HAP-1 (cell line): ENCODE results near the gene ZC3H13.

Experiments
- DNase-seq, 2 experiments: peaks; one replicate each; pipeline ENCODE4 v3.0.0-alpha.2; 2016 to 2020; ENCODE audit warnings: low spot score in 2 of 2
- H3K27me3 ChIP-seq: fragments of 250-450 bp; sonication (Bioruptor Pico); 2 replicates; pipeline ENCODE4 v1.5.1; 2020; ENCODE audit warnings: low read depth, mild to moderate bottlenecking, moderate library complexity
- H3K36me3 ChIP-seq: fragments of 250-450 bp; sonication (Bioruptor Pico); replicated peaks from 2 replicates; pipeline ENCODE4 v1.5.1; 2020; ENCODE audit warnings: mild to moderate bottlenecking
- H3K4me1 ChIP-seq: fragments of 250-450 bp; sonication (Bioruptor Pico); 2 replicates; pipeline ENCODE4 v1.5.1; 2020; ENCODE audit warnings: mild to moderate bottlenecking
- H3K4me3 ChIP-seq: fragments of 250-450 bp; sonication (Bioruptor Pico); 2 replicates; pipeline ENCODE4 v1.5.1; 2020; ENCODE audit warnings: mild to moderate bottlenecking, moderate library complexity
- H3K9me3 ChIP-seq: fragments of 250-450 bp; sonication (Bioruptor Pico); 2 replicates; pipeline ENCODE4 v1.5.1; 2020; ENCODE audit warnings: mild to moderate bottlenecking, moderate library complexity
- in situ Hi-C: fragments of 300-500 bp; cut with MboI; formaldehyde crosslinking; loops from 3 replicates; pipeline ENCODE4 v1.14.3; 2020; ENCODE audit warnings: low sequenced_read_pairs, inconsistent platforms, mixed read lengths

Gene ZC3H13, protein sequence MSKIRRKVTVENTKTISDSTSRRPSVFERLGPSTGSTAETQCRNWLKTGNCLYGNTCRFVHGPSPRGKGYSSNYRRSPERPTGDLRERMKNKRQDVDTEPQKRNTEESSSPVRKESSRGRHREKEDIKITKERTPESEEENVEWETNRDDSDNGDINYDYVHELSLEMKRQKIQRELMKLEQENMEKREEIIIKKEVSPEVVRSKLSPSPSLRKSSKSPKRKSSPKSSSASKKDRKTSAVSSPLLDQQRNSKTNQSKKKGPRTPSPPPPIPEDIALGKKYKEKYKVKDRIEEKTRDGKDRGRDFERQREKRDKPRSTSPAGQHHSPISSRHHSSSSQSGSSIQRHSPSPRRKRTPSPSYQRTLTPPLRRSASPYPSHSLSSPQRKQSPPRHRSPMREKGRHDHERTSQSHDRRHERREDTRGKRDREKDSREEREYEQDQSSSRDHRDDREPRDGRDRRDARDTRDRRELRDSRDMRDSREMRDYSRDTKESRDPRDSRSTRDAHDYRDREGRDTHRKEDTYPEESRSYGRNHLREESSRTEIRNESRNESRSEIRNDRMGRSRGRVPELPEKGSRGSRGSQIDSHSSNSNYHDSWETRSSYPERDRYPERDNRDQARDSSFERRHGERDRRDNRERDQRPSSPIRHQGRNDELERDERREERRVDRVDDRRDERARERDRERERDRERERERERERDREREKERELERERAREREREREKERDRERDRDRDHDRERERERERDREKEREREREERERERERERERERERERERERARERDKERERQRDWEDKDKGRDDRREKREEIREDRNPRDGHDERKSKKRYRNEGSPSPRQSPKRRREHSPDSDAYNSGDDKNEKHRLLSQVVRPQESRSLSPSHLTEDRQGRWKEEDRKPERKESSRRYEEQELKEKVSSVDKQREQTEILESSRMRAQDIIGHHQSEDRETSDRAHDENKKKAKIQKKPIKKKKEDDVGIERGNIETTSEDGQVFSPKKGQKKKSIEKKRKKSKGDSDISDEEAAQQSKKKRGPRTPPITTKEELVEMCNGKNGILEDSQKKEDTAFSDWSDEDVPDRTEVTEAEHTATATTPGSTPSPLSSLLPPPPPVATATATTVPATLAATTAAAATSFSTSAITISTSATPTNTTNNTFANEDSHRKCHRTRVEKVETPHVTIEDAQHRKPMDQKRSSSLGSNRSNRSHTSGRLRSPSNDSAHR (N-terminal part only)

GRCh38 chr13:46052319-46053161 lies at the start of gene ZC3H13:
TSS of gene ZC3H13 (minus strand) at chr13:46052746. CDS start at chr13:46045507, 7,239 bp downstream.
- Histone ChIP-seq H3K27me3 (peaks cover 12% of the 10 kb centered on the region), H3K36me3 (no peaks in the 10 kb centered on the region), H3K9me3 (no peaks in the 10 kb centered on the region), H3K4me3 (peak within 1 kb of the TSS; percentile 92), H3K4me1 (peaks cover 16% of the 10 kb centered on the region)
- in situ Hi-C loops, result no loop called here
- peak; percentile 89 to 94 for DNase-seq

GRCh38 chr13:46102255-46102605 lies 49.7 kb upstream of the ZC3H13 start:
- Histone ChIP-seq H3K9me3 (no peaks in the 10 kb centered on the region), H3K36me3 (no peaks in the 10 kb centered on the region), H3K4me1 (peaks cover 4% of the 10 kb centered on the region; the same call in 1 of the 2 replicates), H3K27me3 (peaks cover 6% of the 10 kb centered on the region; the same call in 1 of the 2 replicates), H3K4me3 (no peak overlapping the region)
- in situ Hi-C loops, result no loop called here
- DNase-seq, result no peak

GRCh38 chr13:46101484-46102254 lies 49.1 kb upstream of the ZC3H13 start:
- Histone ChIP-seq H3K4me3 (no peak overlapping the region), H3K9me3 (no peaks in the 10 kb centered on the region), H3K27me3 (peaks cover 6% of the 10 kb centered on the region; the same call in 1 of the 2 replicates), H3K4me1 (peaks cover 4% of the 10 kb centered on the region; the same call in 1 of the 2 replicates), H3K36me3 (no peaks in the 10 kb centered on the region)
- peak; percentile 67 to 69 for DNase-seq
- in situ Hi-C loops, result no loop called here

DNA sequence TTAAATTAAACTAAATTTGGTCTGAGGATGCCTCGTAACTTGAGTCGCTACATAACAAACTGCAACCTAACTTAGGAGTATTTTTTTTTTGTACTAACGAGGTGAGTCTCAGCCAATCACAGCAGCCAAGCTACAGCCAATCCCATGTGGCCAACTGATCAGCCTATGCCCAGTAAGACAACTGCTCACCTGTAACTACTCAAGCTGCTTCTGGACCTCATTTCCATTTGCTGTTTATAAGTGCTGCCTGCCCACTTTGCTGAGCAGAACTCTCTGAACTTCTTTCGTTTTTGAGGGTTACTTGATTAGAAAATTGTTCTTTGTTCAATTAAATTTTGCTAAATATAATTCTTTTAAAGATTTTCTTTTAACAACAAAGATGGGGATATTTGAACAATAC lies 48.5 kb upstream of the ZC3H13 start:
- in situ Hi-C loops, result no loop called here
- no peak for DNase-seq
- H3K36me3 ChIP-seq, result no peaks in the 10 kb centered on the region
- peaks cover 4% of the 10 kb centered on the region; the same call in 1 of the 2 replicates for H3K4me1 ChIP-seq
- H3K27me3 ChIP-seq, result peaks cover 6% of the 10 kb centered on the region; the same call in 1 of the 2 replicates
- no peak overlapping the region for H3K4me3 ChIP-seq
- no peaks in the 10 kb centered on the region for H3K9me3 ChIP-seq

GRCh38 chr13:46100191-46100815 lies 47.8 kb upstream of the ZC3H13 start:
- Histone ChIP-seq H3K36me3 (no peaks in the 10 kb centered on the region), H3K4me3 (no peak overlapping the region), H3K9me3 (no peaks in the 10 kb centered on the region), H3K4me1 (peaks cover 4% of the 10 kb centered on the region; the same call in 1 of the 2 replicates), H3K27me3 (peaks cover 6% of the 10 kb centered on the region; the same call in 1 of the 2 replicates)
- no peak for DNase-seq
- in situ Hi-C loops, result no loop called here

- H3K4me3 ChIP-seq, result no peak overlapping the region
- no peak for DNase-seq
- H3K4me1 ChIP-seq, result peaks cover 4% of the 10 kb centered on the region; the same call in 1 of the 2 replicates
- H3K9me3 ChIP-seq, result no peaks in the 10 kb centered on the region
- in situ Hi-C loops, result no loop called here
- peaks cover 8% of the 10 kb centered on the region; the same call in 1 of the 2 replicates for H3K27me3 ChIP-seq
- H3K36me3 ChIP-seq, result no peaks in the 10 kb centered on the region
Observed at GRCh38 chr13:46097663-46098062, 45.1 kb upstream of the ZC3H13 start.

DNA sequence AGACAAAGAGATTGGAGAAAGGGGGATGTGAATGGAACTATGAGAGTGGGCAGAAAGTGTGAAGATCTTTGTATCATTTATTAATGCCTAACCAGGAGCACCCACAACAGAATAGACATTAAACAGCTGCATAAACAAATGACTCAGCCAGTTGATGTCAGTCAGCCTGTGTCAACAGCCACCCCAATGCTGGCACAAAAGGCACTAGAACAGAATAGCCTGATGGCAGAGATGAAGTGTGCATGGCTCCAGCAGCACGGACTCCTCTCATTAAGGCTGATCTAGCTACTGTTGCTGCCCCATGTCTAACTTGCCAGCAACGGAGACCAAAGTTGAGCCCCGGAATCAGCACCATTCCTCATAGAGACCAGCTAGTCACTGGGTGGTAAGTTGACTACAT lies 44.5 kb upstream of the ZC3H13 start:
- H3K27me3 ChIP-seq, result peaks cover 13% of the 10 kb centered on the region; the same call in 1 of the 2 replicates
- H3K36me3 ChIP-seq, result no peaks in the 10 kb centered on the region
- H3K4me1 ChIP-seq, result peaks cover 2% of the 10 kb centered on the region; the same call in 1 of the 2 replicates
- no peak for DNase-seq
- in situ Hi-C loops, result no loop called here
- H3K9me3 ChIP-seq, result no peaks in the 10 kb centered on the region
- no peak overlapping the region for H3K4me3 ChIP-seq

GRCh38 chr13:46094478-46094877 lies 41.9 kb upstream of the ZC3H13 start:
- Histone ChIP-seq H3K36me3 (no peaks in the 10 kb centered on the region), H3K27me3 (peaks cover 13% of the 10 kb centered on the region; the same call in 1 of the 2 replicates), H3K4me3 (no peak overlapping the region), H3K4me1 (no peaks in the 10 kb centered on the region), H3K9me3 (no peaks in the 10 kb centered on the region)
- DNase-seq, result no peak
- in situ Hi-C loops, result no loop called here

- in situ Hi-C loops, result no loop called here
- no peaks in the 10 kb centered on the region for H3K4me1 ChIP-seq
- H3K36me3 ChIP-seq, result no peaks in the 10 kb centered on the region
- DNase-seq, result no peak
- no peak overlapping the region for H3K4me3 ChIP-seq
- H3K9me3 ChIP-seq, result no peaks in the 10 kb centered on the region
- peaks cover 5% of the 10 kb centered on the region; the same call in 1 of the 2 replicates for H3K27me3 ChIP-seq
Observed at GRCh38 chr13:46088821-46089562, 36.4 kb upstream of the ZC3H13 start.

DNA sequence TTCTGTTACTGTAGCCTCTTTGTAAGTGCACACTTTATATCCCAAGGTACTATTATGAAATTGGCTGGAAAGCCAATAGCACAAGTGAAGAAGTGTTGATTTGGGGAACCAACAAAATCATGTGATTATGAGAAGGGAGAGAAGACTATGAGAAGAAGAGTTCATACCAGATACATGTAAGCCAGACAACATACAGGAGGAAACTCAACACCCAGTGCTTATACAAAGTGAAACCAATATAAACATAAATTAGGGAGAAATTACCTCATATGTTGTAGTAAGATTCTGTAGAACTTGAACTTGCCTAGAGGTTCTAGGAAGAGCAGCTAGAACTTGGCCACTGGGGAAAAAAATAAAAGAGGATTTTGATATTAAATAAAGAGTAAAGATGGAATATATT lies 34.9 kb upstream of the ZC3H13 start:
- no peaks in the 10 kb centered on the region for H3K4me1 ChIP-seq
- H3K27me3 ChIP-seq, result peaks cover 5% of the 10 kb centered on the region; the same call in 1 of the 2 replicates
- H3K9me3 ChIP-seq, result no peaks in the 10 kb centered on the region
- no peak for DNase-seq
- in situ Hi-C loops, result no loop called here
- no peak overlapping the region for H3K4me3 ChIP-seq
- H3K36me3 ChIP-seq, result no peaks in the 10 kb centered on the region

GRCh38 chr13:46086985-46087384 lies 34.4 kb upstream of the ZC3H13 start:
- Histone ChIP-seq H3K4me1 (no peaks in the 10 kb centered on the region), H3K4me3 (no peak overlapping the region), H3K9me3 (no peaks in the 10 kb centered on the region), H3K36me3 (no peaks in the 10 kb centered on the region), H3K27me3 (no peaks in the 10 kb centered on the region; the same call in none of the 2 replicates)
- DNase-seq, result no peak
- in situ Hi-C loops, result no loop called here
